ENCODE results near the gene NOB1. TPM values are rescaled to one million over a fixed set of nuclear protein-coding genes. Genes with fewer than 3 reads are reported as not detected.
"Not testable (repeated sequence)": the region's sequence is repeated elsewhere in the genome, so short reads cannot be mapped to it uniquely, and the experiment has no call there.

NOB1 gene
- polyA plus RNA-seq, 2 of the 4 experiments (the other 2 are of a cell fraction), result 123 to 134 TPM

- TF ChIP-seq KDM1A (IDR thresholded peaks at IDR 0.05; ENCODE audit: low read depth) (0 out of 2 replicates have a peak, but pooled peaks have one; percentile 39), KDM5A (IDR thresholded peaks at IDR 0.05) (no peak), POLR2A (IDR thresholded peaks at IDR 0.05; ENCODE audit: low read length) (peak; percentile 71), JUN (IDR thresholded peaks at IDR 0.05) (peak; percentile 40 to 60; a peak in 1 of 5 replicates), HOXA7 (CRISPR knock-in tag; IDR thresholded peaks at IDR 0.05) (no peak), HOXB5 (CRISPR knock-in tag; IDR thresholded peaks at IDR 0.05) (peak; percentile 92), PHF8 (IDR thresholded peaks at IDR 0.05; ENCODE audit: borderline replicate concordance, low read depth) (peak; percentile 88), FOSB (CRISPR knock-in tag; IDR thresholded peaks at IDR 0.05) (peak; percentile 78; the same call in 1 of the 2 replicates), RNF2 (IDR thresholded peaks at IDR 0.05; ENCODE audit: borderline replicate concordance, low read depth) (no peak), NR3C1 (IDR thresholded peaks at IDR 0.05) (no peak), NFE2L2 (conservative IDR thresholded peaks at IDR 0.05; ENCODE audit: low read length) (no peak), CHD4 (IDR thresholded peaks at IDR 0.05; ENCODE audit: borderline replicate concordance) (peak; percentile 72; the same call in 1 of the 2 replicates), MYC (IDR thresholded peaks at IDR 0.05; ENCODE audit: borderline replicate concordance, low read length) (peak; percentile 65; the same call in 1 of the 2 replicates), EHF (CRISPR knock-in tag; IDR thresholded peaks at IDR 0.05) (peak; percentile 88; the same call in 1 of the 2 replicates), HDAC2 (IDR thresholded peaks at IDR 0.05) (peak; percentile 62; the same call in 1 of the 2 replicates), FOSL2 (IDR thresholded peaks at IDR 0.05) (no peak), FOSL2 (CRISPR knock-in tag; IDR thresholded peaks at IDR 0.05) (0 out of 2 replicates have a peak, but pooled peaks have one; percentile 24)
- TF ChIP-seq, protein P1, sequence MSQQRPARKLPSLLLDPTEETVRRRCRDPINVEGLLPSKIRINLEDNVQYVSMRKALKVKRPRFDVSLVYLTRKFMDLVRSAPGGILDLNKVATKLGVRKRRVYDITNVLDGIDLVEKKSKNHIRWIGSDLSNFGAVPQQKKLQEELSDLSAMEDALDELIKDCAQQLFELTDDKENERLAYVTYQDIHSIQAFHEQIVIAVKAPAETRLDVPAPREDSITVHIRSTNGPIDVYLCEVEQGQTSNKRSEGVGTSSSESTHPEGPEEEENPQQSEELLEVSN (IDR thresholded peaks at IDR 0.05; ENCODE audit: borderline replicate concordance, low read depth), result peak; percentile 36; the same call in 1 of the 2 replicates
- TF ChIP-seq, protein P2, sequence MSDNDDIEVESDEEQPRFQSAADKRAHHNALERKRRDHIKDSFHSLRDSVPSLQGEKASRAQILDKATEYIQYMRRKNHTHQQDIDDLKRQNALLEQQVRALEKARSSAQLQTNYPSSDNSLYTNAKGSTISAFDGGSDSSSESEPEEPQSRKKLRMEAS (IDR thresholded peaks at IDR 0.05), result peak; percentile 76
- TF ChIP-seq, protein P3, sequence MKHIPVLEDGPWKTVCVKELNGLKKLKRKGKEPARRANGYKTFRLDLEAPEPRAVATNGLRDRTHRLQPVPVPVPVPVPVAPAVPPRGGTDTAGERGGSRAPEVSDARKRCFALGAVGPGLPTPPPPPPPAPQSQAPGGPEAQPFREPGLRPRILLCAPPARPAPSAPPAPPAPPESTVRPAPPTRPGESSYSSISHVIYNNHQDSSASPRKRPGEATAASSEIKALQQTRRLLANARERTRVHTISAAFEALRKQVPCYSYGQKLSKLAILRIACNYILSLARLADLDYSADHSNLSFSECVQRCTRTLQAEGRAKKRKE (CRISPR knock-in tag; IDR thresholded peaks at IDR 0.05; ENCODE audit: low read depth), result peak; percentile 77; the same call in 1 of the 2 replicates
- TF ChIP-seq, protein P4, sequence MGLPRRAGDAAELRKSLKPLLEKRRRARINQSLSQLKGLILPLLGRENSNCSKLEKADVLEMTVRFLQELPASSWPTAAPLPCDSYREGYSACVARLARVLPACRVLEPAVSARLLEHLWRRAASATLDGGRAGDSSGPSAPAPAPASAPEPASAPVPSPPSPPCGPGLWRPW (IDR thresholded peaks at IDR 0.05), result no peak
- TF ChIP-seq, protein P5, sequence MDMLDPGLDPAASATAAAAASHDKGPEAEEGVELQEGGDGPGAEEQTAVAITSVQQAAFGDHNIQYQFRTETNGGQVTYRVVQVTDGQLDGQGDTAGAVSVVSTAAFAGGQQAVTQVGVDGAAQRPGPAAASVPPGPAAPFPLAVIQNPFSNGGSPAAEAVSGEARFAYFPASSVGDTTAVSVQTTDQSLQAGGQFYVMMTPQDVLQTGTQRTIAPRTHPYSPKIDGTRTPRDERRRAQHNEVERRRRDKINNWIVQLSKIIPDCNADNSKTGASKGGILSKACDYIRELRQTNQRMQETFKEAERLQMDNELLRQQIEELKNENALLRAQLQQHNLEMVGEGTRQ (IDR thresholded peaks at IDR 0.05), result peak; percentile 98
Measured at GRCh38 chr16:69761983-69762813, 7.5 kb upstream of the NOB1 start, which contains the start of gene WWP2 (continued).

DNA sequence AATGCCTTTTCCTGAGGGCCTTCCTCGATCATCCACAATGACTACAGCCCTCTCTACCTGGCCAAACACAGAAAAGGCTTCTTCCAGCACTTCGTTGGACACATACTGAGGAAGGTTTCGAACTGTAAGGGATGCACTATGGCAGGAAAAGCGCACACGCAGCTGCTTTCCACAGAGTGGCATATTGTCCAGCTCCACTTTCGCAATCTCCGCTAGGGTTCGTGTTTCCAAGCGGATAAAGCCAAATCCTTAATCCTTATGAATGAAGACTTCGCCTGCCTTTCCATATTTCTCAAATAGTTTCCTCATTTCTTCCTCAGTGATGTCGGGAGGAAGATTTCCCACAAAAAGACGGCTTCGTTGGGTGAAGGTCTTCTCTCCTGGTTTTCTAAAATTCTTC, 2.6 kb upstream of the NOB1 start:
- H3K4me1 ChIP-seq, result peaks cover 19% of the 10 kb centered on the region; the same call in 2 of the 3 replicates
- ATAC-seq; POLR2A ChIA-PET; H3K4me3 ChIP-seq; H3K27ac ChIP-seq; H3K4me2 ChIP-seq; FAIRE-seq; DNase-seq (ENCODE audit: low read depth in 1 of 2, low spot score in 1 of 2); H3K9me3 ChIP-seq: not testable (repeated sequence)
- TF ChIP-seq CEBPB (IDR thresholded peaks at IDR 0.05), result peak in 1 of 2 experiments; percentile 36; a peak in 1 of 4 replicates
- peak; percentile 10 for TF ChIP-seq MAFK (IDR thresholded peaks at IDR 0.05; ENCODE audit: partially characterized antibody)
- CTCF ChIA-PET, result interaction anchor here (1.5 to 7.8 kb wide), 5 partner anchors 18 to 360 kb away, joined by 5 to 160 read pairs (median 58); partner anchors contain the start of gene NQO1
- WGBS (ENCODE audit: missing lambda C conversion rate), result 83% methylated on average over 13 of the region's 13 CpGs
